GM23338 (cell line): ENCODE data around the gene FAM177A1.
"Not testable (repeated sequence)": the region's sequence is repeated elsewhere in the genome, so short reads cannot be mapped to it uniquely, and the experiment has no call there.

Experiments
- EZH2phosphoT487 ChIP-seq: fragments of 200-600 bp; sonication (generic); IDR thresholded peaks from one replicate; pipeline ENCODE4 v1.8.1; 2018; ENCODE audit warnings: antibody characterized with exemption; ENCODE audit not compliant: unreplicated experiment
- JUNB ChIP-seq: IDR thresholded peaks from one replicate; pipeline ENCODE4 v1.6.1; 2016; ENCODE audit warnings: antibody characterized with exemption; ENCODE audit not compliant: unreplicated experiment
- POLR2AphosphoS5 ChIP-seq: IDR thresholded peaks from 2 replicates; pipeline ENCODE4 v1.6.1; 2016; ENCODE audit warnings: antibody characterized with exemption, low read depth
- TF ChIP-seq, protein P1 (sequence below), 2 experiments: fragments of 200-600 bp in 1 of 2; sonication (generic) in 1 of 2; conservative IDR thresholded peaks; 2 replicates each; pipeline versions ENCODE4 v1.5.1 to v1.6.1; 2016 to 2017; ENCODE audit warnings: antibody characterized with exemption in 2 of 2, low read depth in 2 of 2, mild to moderate bottlenecking in 2 of 2, moderate library complexity in 1 of 2

DNA sequence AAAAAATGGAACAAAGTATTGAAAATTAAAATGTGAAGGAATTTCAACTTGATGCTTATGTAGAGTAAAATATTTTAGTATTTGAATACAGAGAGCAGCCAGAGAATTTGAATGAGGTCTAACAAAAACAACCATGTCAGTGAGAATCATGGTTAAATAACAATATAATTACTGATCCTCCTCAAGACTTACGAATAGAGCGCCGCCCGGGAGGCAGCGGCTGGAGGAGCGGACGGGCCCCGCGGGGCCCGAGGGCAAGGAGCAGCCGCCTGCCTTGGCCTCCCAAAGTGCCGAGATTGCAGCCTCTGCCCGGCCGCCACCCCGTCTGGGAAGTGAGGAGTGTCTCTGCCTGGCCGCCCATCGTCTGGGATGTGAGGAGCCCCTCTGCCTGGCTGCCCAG, 7.8 kb upstream of the FAM177A1 start:
- not testable (repeated sequence) for TF ChIP-seq POLR2AphosphoS5, EZH2phosphoT487, JUNB
- TF ChIP-seq, protein P1, sequence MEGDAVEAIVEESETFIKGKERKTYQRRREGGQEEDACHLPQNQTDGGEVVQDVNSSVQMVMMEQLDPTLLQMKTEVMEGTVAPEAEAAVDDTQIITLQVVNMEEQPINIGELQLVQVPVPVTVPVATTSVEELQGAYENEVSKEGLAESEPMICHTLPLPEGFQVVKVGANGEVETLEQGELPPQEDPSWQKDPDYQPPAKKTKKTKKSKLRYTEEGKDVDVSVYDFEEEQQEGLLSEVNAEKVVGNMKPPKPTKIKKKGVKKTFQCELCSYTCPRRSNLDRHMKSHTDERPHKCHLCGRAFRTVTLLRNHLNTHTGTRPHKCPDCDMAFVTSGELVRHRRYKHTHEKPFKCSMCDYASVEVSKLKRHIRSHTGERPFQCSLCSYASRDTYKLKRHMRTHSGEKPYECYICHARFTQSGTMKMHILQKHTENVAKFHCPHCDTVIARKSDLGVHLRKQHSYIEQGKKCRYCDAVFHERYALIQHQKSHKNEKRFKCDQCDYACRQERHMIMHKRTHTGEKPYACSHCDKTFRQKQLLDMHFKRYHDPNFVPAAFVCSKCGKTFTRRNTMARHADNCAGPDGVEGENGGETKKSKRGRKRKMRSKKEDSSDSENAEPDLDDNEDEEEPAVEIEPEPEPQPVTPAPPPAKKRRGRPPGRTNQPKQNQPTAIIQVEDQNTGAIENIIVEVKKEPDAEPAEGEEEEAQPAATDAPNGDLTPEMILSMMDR (conservative IDR thresholded peaks at IDR 0.05; ENCODE audit: low read depth in 2 of 2), result not testable (repeated sequence)
